GM18861 (cell line): ENCODE results near the gene EPAS1.

Source experiments
- ATAC-seq: cut with Tn5 transposase; IDR thresholded peaks from one replicate; pipeline ENCODE4 v1.9.1; 2021; ENCODE audit not compliant: unreplicated experiment

EPAS1 gene

DNA sequence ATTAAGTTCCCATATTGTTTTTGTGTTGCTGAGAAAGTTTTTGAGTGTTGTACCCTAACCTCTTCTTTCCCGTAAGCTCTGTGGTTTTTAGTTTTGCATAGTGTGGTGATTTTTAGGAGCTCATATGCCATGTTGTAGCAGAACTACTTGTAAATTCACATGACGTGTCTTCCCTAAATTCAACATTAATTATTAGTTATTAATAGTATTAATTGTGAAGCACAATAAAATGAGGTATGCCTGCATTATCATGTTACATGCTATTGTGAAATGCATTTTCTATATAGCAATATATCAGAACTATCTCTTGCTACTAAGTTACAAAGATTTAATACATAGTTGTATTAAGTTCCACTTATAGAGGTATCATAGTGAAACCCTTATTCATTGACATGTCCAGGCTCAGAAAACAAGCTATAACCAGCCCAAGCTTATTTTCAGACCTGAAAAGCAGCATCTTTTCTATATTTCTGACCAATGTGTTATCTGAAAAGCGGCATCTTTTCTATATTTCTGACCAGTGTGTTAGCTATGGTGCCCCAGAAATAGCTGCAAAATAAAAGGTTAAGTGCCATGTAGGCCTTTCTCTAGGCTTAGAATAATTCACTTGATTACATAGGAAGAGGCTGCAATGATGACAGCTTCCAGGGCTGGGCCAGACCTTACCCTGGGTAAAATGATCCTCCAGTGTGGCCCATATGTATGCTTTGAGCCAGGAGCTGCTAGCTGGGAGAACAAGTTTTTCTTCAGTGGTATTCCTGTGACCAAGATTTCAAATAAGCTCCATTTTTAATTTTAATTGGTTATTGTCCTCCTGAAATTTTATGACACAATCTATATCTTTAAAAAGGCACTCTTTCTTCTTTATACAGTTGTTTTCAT, 21.6 kb downstream of the EPAS1 start:
- no peak for ATAC-seq

DNA sequence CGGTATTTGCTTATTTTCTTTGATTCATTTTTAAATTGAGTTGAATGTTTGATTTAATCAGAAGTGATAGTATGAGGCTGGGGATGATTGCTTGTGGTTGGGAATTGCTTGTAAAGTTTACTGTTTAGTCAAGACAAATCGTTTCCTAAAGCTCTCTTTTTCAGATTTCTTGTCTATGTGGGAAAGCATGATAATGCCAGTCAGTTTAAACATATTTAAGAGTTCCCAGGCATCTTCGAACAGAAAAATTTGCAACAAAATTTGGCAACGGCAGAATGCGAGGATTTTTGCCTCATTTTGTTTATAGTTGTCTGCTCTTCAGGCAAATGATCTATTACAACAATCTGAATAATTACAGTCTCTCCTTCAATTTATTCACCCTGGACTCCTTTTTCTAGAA, 22.5 kb downstream of the EPAS1 start:
- no peak for ATAC-seq

DNA sequence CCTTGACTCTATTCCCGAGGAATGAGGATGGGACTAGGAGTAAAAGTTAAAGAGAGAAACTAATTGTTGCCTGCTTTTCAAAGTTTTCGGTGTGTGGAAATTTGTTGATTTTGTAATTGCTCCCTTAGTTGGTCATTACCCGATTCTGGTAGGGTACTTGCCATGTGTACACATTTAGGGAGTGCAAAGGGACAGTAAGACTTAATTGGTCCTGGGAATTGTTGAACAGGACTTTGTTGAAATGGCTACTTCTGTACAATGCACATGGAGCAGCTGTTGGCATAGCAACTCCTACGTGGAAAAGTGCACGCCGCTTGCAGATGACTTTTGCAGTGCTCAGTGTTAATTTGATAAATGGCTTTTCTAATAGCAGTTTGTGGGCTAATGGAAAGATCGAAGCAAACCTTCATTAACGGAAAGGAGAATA, 22.9 kb downstream of the EPAS1 start:
- no peak for ATAC-seq

DNA sequence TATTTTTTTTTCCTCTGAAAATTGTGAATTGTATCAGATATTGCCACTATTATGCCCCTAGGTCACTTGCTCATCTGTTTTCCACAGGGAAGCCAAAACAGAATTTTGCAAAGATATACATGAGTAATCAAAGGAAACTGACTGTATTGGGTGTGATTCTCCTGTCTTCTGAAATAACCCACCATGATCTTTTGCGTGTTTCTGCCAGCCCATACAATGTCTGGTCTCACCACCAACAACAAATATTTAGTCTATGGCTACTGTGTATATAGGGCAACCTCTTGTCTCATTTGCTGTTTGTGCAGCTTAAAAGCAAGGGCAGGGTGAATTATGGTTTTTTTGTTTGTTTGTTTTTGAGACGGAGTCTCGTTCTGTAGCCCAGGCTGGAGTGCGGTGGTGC, 26.5 kb downstream of the EPAS1 start:
- no peak for ATAC-seq

DNA sequence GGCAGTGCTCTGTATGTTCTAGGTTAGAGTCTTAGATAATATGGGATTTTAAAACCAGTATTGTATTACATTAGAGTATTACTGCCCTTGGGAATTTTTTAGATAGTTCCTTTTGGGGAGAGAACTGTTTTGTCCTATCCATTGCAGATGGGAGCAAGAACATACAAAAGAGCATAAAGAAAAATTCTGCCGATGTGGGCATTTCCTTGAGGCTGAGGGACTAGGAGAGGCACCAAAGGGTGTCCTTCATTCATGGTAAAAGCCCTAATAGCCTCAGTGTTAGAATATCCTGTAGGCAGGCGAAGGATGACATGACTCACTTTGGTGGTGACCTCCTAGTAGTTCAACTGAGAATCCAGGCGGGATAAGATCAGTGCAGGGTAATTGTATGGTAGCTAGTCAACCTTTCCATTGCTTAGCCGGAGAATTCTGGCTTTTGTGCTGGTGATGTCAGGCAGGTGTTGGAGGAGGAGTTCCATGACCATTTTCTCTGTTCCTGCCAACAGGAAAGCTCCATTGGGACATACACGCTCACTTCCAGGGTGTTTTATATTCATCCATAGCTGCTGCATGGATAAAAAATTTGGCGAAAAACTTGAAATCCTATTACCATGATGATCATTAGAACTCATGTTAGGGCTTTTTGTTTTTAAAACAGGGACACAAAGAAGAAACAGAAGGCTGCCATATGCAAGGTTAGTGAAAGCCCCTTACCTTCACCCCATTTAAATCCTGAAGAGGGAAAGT, 28.1 kb downstream of the EPAS1 start:
- no peak for ATAC-seq

DNA sequence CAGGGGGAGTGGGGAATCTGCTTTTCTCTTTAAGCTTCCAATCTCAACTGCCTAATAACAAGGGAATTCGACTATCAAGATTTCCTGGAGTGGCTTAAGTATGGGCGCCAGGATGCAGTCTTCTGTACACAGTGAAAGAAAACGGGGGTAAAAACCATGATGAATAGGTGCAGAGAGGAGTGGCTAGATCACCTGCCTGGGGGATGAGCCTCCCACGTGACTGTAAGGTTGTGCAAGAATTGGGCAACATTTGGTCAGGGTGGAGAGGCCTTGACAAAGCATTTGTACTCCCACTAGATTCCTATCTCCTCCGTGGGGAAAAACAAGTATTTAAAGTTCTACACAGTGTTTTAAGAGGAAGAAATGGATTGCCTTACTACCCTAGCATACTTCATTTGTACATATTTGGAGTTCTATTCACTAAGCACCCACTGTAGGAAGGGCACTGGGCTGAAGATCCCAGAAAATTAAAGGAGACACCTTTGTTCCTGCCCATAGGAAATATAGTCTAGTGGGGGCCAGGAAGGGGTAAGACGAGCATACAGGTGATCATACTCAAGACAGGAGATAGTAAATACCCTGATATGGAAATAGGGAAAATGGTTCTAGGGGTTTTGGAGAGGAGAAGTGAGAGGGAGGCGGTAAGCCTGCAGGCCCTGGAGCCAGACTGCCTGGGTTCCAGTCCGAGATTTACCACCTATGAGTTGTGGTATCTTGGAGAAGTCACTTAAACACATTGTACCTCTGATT, 29.2 kb downstream of the EPAS1 start:
- ATAC-seq = no peak

DNA sequence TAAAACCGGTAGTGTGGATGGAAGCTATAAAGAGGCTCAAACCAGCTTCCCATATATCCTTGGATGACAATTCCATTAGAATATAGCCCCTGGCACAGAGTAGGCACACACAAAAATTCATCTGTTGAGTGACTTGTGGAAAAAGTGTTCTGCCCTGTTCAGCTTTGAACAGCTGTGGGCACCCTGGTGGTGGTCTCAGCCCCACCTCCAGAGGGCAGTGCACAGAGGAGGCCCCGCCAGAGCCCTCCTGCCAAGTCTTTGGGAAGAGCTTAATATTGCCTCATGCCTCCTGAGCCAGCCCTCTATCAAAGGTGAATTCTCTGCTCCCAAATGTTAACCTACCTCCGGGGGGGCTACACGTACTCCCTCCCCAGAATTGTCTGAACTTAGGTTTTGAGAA, 30.4 kb downstream of the EPAS1 start:
- ATAC-seq = no peak

DNA sequence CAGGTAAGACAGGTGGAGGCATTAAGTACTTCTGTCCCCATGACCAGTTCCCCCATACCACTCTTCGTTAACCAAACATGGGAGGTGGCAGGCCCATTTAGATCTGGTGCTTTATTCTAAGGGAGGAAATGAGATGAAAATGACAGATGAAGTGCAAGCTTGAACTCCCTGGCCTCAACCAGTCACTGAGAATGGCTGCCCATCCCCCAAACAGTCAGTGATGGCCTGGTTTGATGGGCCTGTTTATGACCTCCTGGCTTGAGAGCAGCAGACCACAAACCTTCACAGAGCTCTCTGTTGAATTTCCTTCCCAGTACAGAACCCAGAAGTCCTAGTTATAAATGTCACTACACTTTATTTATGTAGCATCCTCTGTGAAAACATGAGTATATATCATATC, 31.1 kb downstream of the EPAS1 start:
- no peak for ATAC-seq

DNA sequence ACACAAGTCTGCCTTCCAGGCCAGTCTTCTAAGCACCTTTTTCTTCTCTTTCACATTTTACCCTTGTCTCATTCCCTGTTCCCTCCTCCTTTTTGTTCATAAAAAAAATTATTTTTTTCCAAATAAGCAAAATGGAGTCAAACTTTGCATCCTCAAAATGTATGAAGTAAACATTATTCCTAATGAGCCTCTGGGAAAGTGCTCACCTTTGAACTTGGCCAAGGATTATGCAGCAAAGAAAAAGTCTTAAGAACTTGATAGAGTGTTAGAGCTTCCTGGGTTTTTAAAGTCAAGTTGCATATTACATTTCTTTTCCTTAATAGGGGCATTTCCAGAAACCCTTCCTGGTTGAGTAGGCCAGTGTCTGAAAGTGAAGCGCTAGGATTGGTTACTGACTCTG, 31.6 kb downstream of the EPAS1 start:
- ATAC-seq = no peak

DNA sequence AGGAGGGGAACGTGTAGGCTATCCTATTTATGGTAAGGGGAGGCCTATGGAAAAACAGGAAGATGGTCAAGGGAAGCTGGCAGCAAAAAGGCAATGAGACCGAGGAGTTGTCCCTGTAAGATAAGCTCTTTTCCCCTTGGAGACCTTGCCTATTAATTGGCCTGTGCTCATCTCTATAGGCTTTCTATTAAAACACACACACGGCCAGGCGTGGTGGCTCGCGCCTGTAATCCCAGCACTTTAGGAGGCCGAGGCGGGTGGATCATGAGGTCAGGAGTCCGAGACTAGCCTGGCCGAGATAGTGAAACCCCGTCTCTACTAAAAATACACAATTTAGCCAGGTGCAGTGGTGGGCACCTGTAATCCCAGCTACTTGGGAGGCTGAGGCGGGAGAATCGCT, 32.1 kb downstream of the EPAS1 start:
- ATAC-seq = no peak

DNA sequence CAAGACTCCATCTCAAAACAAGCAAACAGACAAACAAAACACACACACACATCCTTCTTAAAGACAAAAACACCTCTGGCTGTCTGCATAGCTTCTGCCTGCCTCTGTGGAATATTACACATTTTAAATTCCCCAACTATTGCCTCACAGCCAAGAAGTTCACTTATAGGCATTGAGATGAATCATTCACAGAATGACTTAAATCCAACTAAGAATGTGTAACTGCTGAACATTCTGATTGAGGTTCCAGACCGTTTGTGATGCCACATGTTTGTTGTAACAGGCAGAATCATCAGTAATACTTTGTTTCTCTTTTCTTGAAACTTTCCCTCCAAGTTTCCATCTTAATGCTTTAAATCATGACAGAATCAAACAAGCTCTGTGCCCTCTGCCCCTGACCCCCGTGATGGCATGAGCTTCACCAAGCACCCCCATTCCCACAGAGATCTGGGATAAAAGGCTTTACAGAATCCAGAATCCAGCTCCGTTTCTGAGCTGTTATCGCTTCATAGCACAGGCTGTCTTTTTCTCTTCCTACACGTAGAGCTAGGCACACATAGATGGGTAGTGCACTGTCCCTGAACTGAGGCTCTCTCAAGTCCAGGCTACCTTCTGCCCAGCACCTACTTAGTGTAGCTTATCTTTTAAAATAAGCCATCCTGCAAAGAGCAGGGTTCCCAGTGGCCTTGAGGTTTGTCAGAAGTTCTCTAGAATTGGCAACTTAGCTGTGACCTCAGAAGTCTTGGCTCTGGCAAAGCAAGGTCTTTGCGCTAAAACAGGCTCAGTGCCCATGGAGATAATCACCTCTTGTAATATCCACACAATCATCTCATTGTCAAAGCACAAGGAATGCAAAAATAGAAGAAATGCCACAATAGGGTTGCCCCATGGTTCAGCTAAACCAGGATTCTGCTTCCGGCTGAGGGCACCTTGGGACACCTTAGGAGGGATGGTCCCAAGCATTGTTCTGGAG, 32.9 kb downstream of the EPAS1 start:
- ATAC-seq = no peak

DNA sequence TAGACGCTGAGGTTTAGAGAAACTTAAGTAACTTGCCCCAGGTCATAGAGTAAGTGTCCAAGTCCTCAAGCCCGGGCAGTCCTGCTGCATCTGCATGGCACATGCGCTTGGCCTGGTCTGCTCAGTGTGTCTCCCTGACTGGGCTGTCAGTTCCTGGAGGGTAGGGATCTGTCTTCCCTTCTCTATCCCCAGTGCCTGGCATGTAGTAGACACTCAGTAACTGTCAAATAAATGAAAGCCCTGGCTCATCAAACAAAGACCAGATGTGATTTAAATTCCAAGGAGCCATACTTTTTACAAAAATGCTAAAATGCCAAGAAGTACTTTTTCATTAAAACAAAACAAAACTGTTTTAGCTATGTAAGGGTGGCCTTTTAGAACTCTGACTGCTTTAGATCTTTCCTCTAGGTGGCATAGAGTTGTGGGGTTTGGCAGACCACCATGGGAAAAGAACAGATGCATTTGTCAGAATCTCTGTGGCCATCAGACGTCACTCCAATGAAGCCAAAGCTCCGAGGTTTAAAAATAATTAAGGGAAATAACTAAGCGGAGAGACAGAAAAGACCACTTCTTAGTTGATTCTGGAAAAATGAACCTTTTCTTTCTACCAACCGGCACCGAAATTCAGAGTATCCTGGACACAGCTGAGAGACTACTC, 34.0 kb downstream of the EPAS1 start:
- ATAC-seq = no peak

DNA sequence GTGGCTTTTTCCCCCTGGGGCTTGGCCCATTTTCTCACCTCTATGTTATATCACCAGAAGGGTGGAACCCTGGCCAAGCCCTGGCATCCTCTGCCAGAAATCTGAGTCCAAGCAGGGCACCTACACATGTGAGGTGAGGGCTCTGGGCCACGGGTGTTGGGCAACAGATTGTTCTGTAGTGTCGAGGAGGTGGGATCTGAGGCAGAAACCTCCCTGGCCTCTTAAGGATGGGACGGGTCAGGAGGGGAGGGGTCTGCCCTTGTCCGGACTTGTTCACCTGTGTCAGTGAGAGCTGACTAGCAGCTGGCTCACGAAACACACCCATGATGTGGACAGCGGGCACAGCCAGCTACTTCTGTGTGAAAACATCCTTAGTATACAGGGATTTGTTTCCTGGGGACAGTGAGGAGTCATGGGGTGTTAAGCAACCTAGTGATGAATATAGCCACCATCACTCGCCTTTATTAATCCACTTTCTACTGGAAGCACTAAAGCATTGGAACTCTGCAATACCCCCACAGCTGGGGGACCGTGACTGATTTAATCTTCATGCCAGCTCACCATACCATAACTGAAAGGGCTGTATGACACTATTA, 35.6 kb downstream of the EPAS1 start:
- no peak for ATAC-seq

DNA sequence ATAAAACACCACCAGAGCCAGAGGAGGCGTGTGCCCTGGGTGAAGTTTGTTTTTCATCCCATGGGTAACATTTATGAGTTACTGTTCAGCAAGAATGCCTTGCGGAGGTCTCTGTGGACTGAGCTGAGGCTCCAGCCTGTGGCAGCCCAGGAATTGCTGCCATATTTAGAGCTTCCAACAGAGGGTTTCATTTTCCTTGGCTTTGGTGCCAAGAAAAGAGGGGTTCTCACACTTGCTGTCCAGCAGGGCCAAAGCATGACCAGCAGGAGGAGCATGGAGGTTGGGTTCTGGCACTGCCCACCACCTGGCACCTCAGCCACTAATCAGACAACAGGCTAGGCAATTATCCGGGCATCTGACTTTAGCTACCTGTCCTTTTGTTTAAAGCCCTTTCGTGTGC, 36.7 kb downstream of the EPAS1 start:
- no peak for ATAC-seq

DNA sequence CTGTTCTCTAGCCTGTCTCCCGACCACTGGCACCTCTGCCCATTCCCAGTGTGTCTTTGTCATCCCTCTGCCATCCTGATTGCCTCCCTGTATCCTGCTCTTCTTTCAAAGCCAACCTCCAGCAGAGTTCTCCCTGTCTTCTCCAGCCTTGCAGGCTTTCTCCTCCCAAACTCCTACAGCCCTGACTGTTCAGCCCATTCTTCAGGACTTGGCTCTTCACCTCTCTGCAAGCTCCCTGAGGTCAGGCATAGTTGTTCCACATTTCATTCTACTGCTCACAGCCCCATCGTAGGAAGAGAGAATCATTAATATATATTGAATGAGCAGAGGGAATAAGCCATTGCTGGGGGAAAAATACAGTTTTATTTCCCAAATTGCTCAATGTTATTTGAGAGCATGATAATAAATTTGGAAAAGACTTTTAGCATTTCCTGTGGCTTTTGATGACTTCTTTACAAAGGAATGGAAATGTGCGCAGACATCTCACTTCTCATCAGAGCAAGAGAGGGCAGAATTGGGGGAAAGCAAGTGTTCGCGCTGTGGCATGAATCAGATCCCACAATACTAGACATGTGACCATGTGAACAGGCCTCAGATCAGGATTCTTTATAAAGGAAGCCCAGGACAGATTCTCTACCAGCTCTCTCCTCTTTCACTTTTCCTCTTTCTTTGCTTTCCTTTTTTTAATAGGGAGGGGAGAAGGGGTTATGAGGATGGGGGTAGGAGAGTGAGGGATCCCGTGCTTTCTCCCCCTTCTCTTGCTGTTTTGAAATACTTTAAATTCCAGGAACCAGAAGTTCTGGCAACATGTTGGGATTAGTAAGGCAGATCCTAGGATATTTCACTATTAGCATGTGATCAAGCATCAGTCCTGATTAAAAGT, 37.4 kb downstream of the EPAS1 start:
- no peak for ATAC-seq

DNA sequence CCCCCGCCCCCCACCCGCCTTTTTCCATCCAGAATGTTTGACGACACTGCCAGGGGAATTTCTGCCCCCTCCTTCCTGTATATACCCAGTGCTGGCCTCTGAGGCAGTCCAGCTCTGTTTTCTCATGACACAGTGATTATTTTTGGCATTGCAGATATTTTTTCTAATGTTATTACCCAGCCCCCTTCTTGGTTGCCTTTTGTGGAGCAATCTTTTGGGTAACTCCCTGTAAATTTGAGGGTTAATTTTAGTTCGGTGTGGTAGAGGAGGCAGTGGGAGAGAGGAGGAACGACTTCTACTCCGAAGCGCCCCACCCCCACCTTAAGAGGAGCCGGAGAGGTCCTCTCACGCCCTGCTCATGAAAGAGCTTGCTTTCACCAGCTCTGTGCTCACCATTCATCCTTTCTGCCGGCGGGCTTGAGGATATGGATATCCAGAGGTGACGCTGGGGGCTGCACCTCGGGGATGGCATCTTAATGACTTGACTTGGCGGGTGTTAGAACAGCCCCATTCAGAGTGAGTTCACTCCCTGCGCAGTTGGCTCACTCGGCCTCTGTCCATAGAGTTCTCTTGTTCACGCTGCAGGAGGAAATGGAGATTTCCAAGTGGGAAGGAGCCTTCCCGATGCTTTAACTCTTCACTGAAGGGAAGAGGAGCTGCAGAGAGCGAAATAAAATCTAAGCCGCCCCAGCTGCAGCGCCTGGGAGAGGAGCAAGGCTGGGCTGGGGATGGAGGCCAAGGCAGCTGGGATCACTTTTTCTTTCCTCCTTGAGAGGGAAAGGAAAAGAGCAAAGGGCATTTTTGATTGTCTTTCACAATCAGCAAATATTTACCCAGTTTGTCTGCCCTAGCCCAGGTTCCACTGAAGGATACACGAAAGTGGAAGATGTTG, 38.4 kb downstream of the EPAS1 start:
- ATAC-seq = no peak

DNA sequence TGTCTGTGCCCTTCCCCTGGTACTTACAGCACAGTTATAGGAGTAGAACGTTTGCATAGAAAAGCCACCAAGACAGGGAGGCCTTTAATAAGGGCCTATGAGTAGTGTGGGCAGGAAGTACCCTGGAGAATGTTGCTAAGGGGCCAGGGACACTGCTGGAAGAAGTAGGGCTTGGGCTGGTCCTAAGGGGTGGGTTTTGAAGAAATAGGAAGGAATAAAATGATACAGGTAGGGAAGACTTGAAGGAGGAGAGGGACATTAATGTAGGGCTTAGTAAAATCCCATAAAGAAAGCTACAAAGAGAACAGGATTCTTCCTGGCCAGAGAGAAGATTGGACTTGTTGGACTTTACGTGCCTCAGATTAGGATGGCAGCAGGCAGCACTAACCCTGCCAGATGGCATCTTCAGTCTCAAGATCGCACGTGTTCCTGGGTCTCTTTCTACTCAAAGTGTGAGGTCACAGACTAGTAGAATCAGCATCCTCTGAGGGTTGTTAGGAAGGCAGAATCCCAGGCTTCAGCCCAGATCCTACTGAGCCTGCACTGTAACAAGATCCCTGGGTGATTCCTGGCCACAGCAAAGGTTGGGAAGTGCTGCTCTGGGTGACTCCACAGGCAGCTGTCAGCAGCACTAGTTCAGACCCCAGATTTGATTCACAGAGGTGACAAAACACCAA, 39.2 kb downstream of the EPAS1 start:
- ATAC-seq = no peak
